ENCODE results near the gene MALSU1.

The MALSU1 gene

DNA sequence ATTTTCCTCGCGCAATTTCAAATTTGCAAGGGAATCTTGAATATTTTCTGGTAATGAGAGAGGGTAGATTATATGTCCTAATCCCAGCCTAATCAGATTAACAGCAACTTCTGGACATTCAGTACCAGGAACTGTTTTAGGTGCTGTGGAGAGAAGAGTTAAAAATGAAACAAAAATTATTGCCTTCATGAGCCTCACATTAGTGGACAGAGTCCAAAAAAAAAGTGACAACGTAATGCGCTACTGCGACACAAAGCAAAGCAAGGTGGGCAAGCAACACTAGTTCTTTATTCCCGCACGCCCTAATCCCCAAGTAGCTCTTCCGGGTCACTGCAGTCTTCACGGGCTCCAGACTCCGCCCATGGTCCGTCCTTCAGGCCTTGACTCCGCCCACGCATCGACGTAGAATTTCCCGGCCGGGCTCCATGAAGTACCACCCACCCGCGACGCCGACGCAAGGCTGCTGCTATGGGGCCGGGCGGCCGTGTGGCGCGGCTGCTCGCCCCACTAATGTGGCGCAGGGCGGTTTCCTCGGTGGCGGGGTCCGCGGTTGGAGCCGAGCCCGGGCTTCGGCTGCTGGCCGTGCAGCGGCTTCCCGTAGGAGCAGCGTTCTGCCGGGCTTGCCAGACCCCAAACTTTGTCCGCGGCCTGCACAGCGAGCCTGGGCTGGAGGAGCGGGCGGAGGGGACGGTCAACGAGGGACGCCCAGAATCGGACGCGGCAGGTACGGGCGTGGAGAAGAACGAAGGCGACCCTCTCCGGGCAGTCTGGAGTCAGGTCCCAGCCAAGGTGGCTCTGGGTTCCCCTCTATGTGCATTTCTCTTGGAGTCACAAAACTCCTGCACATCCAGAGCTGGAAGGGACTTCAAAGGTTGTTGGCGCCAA is at the start of gene MALSU1:
Gene MALSU1 (plus strand): TSS at position 455 of the 885 bp plus-strand sequence. CDS start 14 bp downstream, at position 469.
- peak; percentile 98 for DNase-seq

DNA sequence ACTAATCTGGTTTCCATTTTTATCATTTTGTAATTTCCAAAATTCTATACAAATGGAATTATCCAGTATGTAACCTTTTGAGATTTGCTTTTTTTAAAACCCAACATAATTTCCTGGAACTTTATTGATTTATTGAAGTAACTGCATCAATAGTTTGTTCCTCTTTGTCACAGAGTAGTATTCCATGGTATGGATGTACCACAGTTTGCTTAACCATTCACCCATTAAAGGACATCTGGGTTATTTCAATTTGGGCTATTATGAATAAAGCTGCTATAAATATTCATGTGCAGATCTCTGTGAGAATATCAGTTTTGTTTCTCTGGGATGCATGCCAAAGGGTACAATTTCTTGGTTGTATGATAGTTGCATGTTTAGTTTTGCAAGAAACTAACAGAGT is 49.7 kb upstream of the MALSU1 start:
- no peak for DNase-seq

DNA sequence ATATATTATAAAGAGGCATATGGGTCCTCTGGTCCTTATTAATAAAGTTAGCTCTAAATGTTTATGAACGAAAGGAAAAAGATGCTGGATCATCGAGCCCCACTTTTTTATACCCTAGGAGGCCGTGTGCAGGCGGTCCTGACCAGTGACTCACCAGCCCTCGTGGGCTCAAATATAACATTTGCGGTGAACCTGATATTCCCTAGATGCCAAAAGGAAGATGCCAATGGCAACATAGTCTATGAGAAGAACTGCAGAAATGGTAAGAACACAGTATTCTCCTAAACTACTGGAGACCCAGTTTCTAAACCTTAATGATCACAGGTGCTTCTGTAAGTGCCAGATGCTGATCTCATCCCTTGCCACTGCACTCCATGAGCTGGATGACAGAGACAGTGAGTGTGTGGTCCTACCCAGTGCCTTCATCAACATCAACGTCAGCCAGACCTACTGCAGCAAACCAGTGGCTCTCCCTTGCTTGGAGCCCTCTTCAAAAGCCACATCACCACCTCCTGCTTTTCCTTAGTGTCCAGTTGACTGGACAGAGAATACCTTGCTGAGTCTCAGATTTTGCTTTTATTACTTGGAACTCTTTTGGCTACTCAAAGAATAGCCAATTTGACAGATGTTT is 45.0 kb upstream of the MALSU1 start:
- no peak for DNase-seq

DNA sequence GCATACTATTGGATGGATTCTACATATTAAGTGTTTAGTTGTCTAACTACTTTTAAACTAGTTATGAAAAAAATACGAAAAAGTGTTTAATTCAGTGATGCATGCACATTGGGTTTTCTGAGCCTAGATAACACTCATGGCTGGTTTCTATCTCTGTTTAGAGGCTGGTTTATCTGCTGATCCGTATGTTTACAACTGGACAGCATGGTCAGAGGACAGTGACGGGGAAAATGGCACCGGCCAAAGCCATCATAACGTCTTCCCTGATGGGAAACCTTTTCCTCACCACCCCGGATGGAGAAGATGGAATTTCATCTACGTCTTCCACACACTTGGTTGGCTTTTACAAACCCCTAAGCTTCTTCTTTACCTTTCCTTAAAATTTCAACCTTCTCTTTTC is 42.4 kb upstream of the MALSU1 start:
- no peak for DNase-seq

DNA sequence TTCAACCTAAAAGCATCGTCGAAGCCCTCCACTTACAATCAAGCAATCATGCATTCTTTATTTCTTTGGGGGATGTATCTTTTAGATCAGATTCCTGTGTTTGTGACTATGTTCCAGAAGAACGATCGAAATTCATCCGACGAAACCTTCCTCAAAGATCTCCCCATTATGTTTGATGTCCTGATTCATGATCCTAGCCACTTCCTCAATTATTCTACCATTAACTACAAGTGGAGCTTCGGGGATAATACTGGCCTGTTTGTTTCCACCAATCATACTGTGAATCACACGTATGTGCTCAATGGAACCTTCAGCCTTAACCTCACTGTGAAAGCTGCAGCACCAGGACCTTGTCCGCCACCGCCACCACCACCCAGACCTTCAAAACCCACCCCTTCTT is 38.8 kb upstream of the MALSU1 start:
- no peak for DNase-seq

DNA sequence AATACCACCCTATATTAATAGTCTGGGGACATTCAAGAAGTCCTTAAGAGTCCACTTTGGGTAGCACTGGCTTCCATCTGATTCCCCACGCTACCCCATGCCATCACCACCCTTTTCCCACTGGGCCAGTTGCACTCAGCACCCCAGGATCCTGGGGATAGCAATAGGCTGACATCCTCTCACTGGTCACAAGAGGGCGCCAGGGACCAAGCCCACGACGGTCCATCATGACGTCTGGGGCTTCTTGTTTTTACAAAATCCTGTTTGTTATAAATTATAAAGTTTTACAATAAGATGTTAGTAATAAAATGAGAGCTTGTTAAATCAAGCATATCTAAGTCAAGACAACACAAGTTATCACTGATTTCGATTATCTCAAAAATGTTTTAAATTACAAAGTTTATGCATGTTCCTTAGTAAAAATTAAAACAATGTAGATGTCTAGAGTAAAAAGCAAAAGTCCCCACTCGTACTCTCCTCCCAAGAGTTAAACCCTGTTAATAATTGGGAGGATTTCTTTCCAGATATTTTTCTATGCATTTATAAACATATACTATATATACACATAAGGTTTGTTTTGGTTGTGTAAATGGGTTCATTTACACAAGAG is 37.2 kb upstream of the MALSU1 start:
- peak; percentile 68 for DNase-seq

DNA sequence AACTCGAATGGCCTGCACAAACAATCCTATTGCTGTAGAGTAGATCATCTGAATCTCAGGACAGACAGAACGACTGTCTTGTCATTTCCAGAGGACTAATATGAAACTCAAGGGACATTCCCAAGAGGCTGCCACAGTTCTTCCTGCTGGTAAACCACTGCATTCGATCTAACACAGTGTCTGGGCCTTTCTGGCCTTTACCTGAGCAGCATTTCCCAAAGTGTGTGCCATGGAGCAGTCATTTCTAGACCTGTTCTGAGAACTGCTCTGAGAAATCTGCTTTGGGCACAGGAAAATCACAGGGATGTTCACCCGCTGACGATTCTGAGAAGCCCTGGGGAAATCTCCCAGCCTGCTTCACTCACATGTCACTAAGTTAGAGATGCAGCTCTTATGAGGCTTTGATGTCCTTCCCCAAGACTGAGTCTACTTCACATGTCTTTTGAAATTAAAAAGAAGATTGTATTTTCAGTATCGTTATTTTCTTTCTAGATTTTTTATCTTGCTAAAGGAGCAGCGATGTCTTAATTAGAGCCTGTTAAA is 34.2 kb upstream of the MALSU1 start:
- no peak for DNase-seq

DNA sequence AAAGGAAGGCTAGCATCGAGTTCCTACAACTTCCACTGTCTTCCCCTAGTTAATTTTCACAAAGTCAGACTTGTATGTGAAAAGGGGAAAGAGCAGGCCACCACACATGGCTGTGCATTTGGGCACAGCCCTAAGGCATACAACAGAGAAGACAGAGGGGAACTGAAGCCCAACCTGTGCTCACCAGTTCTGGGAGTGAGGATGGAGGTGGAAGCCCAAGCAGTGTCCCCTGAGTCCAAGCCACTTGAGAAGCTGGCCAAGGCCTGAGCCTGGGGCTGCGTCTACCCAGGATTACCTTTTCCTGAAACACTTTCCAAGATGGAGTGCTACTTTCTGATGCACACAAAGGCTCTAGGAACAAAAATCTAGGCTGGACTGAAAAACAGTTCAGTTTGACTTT is 32.2 kb upstream of the MALSU1 start:
- DNase-seq, result no peak

DNA sequence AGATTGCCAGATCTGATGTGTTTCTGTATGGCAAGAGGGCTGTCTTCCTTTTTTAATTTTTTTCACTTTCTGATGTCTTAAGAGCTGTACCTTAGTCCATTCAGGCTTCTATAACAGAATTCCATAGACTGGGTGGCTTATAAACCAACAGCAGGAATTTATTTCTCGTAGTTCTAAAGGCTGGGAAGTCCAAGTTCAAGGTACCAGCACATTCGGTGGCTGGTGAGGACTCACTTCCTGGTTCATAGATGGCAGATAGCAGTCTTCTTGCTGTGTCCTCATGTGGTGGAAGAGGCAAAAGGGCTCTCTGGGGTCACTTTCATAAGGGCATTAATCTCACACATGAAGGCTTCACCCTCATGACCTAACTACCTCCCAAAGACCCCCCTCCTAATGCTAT is 31.8 kb upstream of the MALSU1 start:
- DNase-seq, result no peak

DNA sequence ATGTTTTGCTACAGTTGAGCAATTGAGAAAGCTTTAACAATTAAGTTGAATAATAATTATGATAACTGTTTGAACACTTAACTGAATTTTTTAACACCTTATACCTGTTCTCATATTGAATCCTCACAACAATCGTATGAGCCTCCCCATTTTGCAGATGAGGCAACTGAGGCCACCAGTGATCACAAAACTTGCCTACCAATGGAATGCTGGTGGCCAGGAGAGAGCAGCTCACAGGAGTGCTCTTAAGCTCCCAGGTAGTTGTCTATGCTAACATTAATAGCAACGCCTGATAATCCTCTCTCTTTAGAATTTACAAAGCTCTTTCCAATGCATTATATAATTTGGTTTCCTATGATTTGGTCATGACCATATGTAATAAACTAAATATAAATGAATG is 31.0 kb upstream of the MALSU1 start:
- DNase-seq, result no peak

DNA sequence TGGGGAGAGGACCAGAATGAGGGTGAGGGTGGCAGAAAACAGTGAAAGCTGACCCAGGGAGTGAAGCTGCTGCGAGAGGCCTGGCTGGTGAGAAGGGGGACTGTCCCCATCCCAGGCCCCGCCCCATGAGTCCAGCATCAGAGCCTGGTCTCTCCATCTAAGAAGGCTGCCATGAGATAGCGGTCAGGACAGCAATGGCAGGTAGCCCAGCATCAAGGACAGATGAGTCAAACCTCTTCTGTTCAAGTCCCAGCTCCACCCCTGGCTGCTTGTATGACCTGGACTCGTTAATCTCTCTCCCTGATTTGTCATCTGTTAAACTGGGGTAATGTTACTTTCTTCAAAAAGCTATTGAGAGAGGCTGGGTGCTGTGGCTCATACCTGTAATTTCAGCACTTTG is 30.4 kb upstream of the MALSU1 start:
- DNase-seq, result no peak

DNA sequence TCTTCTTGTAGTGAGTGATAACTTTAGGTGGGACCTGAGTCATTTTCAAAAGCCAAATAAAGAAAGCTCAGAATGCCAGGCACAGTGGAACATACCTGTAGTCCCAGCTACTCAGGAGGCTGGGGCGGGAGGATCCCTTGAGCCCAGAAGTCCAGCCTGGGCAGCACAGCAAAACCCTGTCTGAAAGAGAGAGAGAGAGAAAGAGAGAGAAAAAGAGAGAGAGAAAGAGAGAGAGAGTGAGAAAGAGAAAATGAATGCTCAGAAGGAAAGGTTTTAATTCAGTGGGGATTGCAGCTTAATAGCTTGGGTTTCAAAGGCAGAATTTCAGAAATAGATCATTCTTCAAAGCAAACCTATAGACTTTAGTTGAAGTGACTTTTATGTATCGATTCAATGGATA is 26.9 kb upstream of the MALSU1 start:
- no peak for DNase-seq

DNA sequence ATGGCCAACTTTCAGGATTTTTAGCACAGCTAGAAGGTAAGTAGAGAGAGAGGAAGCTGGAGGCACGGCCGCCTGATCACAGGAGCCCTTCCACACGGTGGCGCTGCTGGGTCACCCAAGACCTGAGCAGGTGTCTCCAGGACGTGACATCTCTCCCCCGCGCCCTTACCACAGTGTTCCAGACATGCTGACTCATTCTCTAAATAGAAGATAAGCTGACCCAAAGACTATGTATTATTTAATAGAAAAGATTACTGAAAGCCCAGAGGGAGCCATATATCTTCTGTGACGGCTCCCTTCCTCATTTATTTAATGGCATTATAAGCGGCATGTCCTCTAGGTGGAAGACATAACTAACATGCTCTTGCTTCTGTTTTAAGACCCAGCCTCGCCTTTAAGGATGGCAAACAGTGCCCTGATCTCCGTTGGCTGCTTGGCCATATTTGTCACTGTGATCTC is 26.0 kb upstream of the MALSU1 start:
- peak; percentile 95 for DNase-seq

DNA sequence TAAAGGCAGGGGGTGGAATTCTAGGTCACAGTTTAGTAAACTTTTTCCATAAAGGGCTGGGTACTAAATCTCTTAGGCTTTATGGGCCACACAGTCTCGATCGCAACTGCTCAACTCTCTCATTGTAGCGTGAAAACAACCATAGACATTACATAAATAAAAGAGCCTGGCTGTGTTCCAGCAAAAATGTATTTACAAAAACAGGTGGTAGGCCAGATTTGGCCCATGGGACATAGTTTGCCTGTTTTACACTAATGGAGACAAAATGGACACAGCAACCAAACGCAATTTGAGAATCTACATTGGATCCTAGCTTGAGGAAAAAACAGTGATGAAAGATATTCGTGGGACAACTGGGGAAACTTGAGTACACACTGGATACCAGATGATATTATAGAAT is 23.2 kb upstream of the MALSU1 start:
- no peak for DNase-seq

DNA sequence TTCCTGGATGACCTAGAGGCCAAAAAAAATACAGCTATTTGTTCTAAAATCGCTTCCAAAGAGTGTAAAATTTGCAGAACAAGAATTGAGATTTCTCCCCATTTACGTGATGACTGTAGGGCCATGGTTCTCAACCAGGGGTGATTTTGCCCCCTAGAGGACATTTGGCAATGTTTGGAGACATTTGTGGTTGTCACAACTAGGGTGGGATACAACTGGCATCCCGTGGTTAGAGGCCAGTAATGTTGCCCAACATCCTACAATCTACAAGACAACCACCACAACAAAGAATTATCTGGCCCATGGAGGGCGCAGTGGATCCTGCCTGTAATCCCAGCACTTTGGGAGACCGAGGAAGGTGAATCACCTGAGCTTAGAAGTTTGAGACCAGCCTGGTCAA is 22.8 kb upstream of the MALSU1 start:
- DNase-seq, result no peak

DNA sequence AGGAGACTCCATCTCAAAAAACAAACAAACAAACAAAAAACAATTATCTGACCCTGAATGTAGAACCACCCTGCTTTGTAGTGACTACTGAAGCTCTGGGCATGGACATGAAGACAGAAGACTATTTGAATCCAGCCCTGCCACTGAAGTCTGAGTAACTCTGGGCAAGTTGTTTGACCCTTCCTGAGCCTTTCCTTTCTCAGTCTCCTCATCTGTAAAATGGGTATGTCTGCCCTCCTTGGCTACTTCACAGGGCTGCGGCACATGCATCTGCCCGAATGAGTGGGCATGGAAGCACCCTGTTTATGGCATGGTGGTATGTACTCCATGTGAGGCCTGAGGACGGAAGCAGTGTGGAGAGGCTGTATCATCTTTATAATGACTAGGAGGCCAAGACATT is 22.2 kb upstream of the MALSU1 start:
- DNase-seq, result no peak

DNA sequence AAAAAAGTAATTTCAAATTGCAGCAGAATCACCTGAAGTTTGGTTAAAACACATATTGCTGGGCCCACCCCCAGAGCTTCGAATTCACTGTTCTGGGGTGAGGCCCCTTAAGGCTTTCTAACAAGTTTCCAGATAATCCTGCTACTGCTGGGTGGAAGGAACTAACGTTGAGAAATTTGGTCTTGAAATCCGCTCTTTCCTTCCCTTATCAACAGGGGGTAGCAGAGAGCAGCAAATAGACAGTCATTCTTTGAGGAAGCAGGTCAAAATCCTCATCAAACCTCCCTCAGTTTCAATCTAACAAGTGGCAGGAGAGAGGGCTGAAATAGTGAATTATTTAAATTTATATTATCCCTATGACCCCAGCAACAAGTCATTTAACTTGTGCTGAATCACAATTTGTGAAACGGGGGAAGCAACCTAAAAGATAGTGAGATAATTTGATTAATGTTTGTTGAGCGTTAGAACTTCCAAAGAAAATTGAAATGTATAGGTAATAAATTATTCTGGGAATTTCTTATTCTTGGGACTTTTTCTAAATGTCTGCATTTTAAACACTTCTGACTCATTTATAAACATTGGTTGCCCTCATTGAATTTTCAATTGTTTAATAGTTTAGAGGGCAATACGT is 21.7 kb upstream of the MALSU1 start:
- peak; percentile 52 for DNase-seq

DNA sequence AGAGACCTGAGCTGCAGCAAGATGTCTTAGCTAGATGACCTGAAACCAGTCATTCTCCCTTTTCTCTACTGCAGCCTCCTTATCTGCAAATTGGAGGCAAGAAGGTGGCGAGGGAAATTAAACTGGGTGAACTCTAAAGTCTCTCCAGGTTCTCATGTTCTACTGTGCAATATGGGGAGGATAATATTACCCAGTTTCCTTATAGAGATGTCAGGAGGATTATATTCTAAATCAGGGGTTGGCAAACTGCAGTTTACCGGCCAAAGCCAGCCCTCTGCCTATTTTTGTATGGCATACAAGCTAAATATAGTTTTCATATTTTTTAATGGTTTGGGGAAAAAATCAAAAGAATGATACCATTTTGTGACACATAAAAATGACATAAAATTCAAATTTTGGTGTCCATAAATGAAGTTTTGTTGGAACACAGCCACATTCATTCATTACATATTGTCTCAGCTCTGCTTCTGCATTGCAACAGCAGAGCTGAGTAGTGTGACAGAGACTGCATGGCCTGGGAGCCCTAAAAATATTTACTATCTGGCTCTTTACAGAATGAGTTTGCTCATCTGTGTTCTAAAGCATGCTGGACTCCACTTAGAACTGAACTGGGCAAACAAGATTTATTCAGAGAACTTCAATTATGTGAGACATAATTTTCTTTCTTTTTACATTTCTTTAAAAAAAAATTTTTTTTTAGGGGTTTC is 19.2 kb upstream of the MALSU1 start:
- no peak for DNase-seq

DNA sequence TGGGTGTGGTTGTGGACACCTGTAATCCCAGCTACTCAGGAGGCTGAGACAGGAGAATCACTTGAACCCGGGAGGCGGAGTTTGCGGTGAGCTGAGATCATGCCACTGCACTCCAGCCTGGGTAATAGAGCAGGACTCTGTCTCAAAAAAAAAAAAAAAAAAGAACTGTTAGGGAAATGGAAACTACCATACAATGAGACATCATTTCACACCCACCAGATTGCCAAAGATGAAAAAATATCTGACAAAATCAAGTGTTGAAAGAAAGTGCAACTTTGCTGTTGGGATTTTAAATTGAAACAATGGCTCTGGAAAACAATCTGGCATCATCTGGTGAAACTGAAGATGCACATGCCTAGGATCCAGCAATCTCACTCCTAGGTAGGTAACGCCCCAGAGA is 16.1 kb upstream of the MALSU1 start:
- DNase-seq, result no peak

DNA sequence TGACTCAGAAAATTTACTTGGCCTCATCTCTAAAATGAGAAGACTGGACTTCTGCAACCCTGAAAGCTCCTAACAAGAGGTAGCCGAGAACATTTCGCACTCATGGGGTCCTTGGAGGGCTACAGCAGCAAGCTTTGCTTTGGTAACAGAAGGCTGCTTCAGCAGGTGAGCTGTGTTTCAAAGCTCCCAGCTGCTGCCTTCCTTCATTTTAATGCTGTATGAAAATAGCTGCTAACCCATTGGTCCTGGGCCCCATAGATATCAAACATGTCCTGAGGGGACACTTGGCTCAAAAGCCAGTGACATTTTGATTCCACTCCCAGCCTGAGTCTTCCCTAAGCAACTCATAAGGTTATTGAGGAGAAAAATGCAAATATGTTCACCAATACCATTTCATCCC is 14.3 kb upstream of the MALSU1 start:
- no peak for DNase-seq

DNA sequence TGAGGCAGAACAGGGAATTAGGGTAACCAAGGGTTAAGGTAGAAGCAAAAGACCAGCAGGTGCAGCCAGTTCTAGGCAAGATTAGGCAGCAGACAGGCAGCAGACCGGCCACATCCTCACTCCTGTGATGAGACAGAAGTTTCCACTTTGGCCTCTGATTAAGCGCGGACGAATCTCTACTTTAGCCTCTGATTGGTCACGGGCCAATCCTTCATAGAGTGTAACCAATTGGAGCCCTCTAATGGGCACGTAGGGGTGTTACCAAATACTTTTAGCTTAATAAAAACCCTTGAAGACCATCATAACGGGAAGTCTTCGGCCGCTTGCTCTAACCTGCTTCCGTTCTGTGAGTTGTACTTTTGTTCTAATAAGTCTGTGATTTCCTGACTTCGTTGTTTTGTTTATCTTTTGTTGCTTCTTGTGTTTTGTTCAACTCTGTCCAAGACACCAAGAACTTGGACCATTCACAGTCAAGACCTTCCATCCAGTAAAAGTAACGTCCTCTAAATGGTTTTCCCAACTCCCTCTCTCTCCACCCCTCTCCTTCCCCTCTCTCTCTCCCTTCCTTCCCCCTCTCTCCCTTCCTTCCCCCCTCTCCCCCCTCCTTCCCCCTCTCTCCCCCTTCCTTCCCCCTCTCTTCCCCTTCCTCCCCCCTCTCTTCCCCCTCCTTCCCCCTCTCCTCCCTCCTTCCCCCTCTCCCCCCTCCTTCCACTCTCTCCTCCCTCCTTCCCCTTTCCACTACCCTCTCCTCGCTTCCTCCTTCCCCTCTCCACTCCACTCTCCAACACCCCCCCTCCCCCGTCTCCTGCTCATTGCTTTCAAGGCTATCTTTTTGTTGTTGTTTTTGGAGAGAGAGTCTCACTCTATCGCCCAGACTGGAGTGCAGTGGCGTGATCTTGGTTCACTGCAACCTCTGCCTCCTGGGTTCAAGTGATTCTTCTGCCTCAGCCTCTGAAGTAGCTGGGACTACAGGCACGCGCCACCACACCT is 13.2 kb upstream of the MALSU1 start:
- no peak for DNase-seq

Measured in CD4-positive, alpha-beta T cell treated with Interleukin-6 for 4 hours (primary cell).